Raji (cell line): ENCODE measurements around the gene CDS2.

Source experiments
- POLR2A ChIP-seq: IDR thresholded peaks from 2 replicates; pipeline ENCODE4 v1.6.1; 2011; ENCODE audit warnings: low read depth, low read length, control low read depth; ENCODE audit not compliant: insufficient read depth

CDS2 gene

GRCh38 chr20:5116875-5117274 is 9.9 kb upstream of the CDS2 start:
- TF ChIP-seq POLR2A, result no peak

DNA sequence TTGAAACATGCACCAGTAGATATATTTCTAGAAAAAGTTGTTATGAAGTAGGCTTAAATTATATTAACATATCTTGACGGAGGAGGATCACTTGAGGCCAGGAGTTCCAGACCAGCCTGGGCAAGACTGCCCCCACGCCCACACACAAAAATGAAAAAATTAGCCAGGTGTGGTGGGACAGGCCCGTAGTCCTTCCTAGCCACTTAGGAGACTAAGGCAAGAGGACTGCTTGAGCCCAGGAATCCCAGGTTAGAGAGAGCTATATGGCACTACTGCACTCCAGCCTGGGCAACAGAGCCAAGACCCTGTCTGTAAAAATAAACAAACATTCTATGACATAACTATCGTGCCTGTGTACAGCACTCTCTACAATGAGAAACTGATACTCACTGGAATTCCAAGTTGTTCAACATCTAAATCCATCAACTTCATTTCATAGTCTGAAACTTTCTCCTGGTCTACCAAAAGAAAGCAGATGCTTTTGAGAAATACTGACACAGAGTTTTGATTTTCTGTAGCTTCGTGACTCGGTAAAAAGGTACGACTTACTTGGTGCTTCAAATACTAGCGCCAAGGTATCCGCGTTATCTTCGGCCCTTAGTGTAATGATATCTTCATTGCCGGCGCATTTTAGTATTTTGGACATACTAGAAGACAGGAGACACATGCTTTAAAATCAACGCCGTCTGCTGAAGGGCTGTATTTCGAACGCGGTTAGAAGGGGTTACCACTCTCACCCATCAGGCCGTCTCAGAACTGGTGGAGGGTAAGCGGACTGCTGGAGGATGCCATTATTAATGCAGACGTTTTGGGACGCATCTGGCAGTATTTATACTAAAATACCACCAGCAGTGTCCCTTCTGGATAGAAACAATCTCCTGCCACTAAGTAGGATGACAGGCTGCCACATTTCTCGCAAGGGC is 8.3 kb upstream of the CDS2 start:
- no peak for TF ChIP-seq POLR2A

DNA sequence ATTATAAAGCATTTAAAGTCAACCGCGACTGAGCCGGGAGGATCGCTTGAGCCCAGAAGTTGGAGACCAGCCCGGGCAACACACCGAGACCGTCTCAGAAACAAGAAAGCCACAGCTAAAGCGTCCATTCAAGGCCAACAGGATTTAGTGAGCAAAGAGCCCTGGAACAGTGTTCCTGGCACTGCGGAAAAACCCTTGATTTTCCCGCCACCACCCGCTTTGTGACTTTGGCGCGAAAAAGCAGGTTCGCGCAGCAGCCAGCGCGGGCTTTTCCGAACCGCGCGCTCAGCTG is 7.7 kb upstream of the CDS2 start:
- TF ChIP-seq POLR2A, result no peak

GRCh38 chr20:5119435-5120184 is 7.2 kb upstream of the CDS2 start, which contains the start of gene PCNA:
Gene PCNA, minus strand, starts transcription at chr20:5119958. Its CDS starts 160 bp downstream, at chr20:5119798.
- TF ChIP-seq POLR2A, result peak; percentile 100

DNA sequence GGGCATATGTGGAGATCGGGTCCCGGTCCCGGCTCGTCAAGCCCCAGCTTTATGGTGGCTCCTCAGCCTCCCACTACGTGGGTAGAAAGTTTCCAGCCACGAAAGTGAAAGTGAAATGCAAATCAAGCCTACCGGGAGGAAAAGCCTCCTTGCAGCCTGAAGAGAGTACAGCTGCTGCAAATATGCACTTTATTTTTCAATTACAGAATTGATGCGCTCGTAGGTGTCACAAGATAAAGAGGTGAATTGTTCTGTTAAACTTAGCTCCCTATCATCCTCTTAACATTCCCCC is 6.7 kb upstream of the CDS2 start:
- no peak for TF ChIP-seq POLR2A

GRCh38 chr20:5122873-5123260 is 3.9 kb upstream of the CDS2 start:
- TF ChIP-seq POLR2A, result no peak

- TF ChIP-seq POLR2A, result peak; percentile 27; the same call in 1 of the 2 replicates
These were observed 523 bp downstream of the CDS2 start for GRCh38 chr20:5127204-5127858.

GRCh38 chr20:5127859-5128424 is 1.1 kb downstream of the CDS2 start:
- TF ChIP-seq POLR2A, result no peak

GRCh38 chr20:5128886-5129285 is 2.1 kb downstream of the CDS2 start:
- TF ChIP-seq POLR2A, result no peak

GRCh38 chr20:5131502-5131901 is 4.7 kb downstream of the CDS2 start:
- TF ChIP-seq POLR2A, result no peak

- TF ChIP-seq POLR2A, result no peak
These were observed 7.2 kb downstream of the CDS2 start for GRCh38 chr20:5133998-5134397.

- TF ChIP-seq POLR2A, result no peak
These were observed 8.7 kb downstream of the CDS2 start for GRCh38 chr20:5135363-5136012.

- TF ChIP-seq POLR2A, result no peak
These were observed 9.3 kb downstream of the CDS2 start for GRCh38 chr20:5136096-5136495.

- TF ChIP-seq POLR2A, result no peak
These were observed 13.4 kb downstream of the CDS2 start for GRCh38 chr20:5140195-5140594.

GRCh38 chr20:5141615-5142014 is 14.8 kb downstream of the CDS2 start:
- no peak for TF ChIP-seq POLR2A
